Measurements from ENCODE around the gene MKLN1. TPM values are rescaled to one million over a fixed set of nuclear protein-coding genes. Genes with fewer than 3 reads are reported as not detected.

MKLN1 gene
- total and polyA plus RNA-seq, 4 donors: 7.1 to 48.4 (median 25.5) TPM

DNA sequence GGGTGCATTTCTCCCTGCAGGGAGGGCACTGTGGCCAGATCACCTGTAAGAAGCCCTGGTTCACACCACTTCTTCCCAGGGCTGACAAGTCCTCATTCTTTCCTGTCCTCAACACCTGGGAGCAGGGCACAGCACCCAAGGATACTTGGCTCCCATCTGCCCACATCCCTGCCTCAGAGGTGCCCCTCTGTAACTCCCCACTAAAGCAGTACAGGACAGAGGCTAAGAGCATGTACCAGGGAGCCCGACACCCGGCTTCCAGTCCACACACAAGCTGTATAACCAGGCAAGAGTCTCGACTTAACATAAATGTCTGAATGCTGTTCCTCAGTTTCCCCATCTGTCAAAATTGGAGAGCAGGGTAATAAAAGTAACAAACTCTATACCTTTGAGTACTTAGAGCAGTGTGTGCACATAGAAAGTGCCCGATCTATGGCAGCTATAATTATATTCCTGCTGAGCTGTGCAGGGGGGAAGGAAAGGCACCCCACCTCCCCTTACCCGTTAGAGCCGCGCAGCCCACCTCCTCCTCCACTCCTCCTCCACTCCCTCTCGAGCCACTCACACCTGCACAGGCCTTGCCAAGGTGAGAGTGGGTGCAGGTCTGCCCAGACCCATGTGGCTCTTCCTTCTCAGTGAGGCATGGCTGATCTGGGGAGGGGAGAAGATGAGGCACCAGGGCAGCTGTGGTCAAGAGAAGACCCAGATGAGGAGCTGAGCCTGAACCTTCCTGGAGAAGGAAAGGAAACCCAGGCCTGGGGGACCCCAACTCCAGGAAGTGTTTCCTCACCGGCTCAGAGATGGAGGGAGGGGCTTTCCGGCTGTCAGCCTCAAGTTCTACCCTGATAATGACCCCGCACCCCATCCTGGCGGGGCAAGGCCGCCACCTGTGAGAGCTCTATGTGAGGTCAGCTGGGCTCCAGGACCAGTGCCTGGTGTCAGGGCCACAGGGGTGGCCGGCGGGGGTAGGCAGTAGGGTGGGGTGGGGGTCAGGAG is 206.2 kb downstream of the MKLN1 start:
- no peak for DNase-seq (ENCODE audit: low spot score)
- H3K9ac ChIP-seq (ENCODE audit: low read depth in 1 of 2, low read length in 2 of 2): no peak overlapping the region

GRCh38 chr7:131536361-131536849 is 208.7 kb downstream of the MKLN1 start:
- WGBS: 78% methylated on average over 7 of the region's 7 CpGs
- H3K4me3 ChIP-seq (ENCODE audit: low read depth in 1 of 3, low read length in 3 of 3): no peak overlapping the region
- H3K36me3 ChIP-seq (ENCODE audit: control insufficient read depth in 4 of 4, insufficient read depth in 3 of 4, low read depth in 1 of 4, low read length in 3 of 4): no peaks in the 10 kb centered on the region
- no peaks in the 10 kb centered on the region for H3K27me3 ChIP-seq (ENCODE audit: control insufficient read depth in 4 of 4, insufficient read depth in 4 of 4, low read length in 3 of 4)
- DNase-seq (ENCODE audit: low spot score): no peak
- peaks cover 0 to 4% (median 0%) of the 10 kb centered on the region in 4 donors for H3K4me1 ChIP-seq (ENCODE audit: control insufficient read depth in 4 of 4, insufficient read depth in 4 of 4, low read length in 3 of 4)
- no peaks in the 10 kb centered on the region for H3K9me3 ChIP-seq (ENCODE audit: control insufficient read depth in 4 of 4, low read length in 3 of 4)
- H3K9ac ChIP-seq (ENCODE audit: low read depth in 1 of 2, low read length in 2 of 2): no peak overlapping the region
- no peak overlapping the region for H3K27ac ChIP-seq (ENCODE audit: low read depth in 1 of 2, low read length in 2 of 2)
- no peak for TF ChIP-seq EGR1 (IDR thresholded peaks at IDR 0.05; ENCODE audit: low read depth in 2 of 2)
- TF ChIP-seq, protein P1, sequence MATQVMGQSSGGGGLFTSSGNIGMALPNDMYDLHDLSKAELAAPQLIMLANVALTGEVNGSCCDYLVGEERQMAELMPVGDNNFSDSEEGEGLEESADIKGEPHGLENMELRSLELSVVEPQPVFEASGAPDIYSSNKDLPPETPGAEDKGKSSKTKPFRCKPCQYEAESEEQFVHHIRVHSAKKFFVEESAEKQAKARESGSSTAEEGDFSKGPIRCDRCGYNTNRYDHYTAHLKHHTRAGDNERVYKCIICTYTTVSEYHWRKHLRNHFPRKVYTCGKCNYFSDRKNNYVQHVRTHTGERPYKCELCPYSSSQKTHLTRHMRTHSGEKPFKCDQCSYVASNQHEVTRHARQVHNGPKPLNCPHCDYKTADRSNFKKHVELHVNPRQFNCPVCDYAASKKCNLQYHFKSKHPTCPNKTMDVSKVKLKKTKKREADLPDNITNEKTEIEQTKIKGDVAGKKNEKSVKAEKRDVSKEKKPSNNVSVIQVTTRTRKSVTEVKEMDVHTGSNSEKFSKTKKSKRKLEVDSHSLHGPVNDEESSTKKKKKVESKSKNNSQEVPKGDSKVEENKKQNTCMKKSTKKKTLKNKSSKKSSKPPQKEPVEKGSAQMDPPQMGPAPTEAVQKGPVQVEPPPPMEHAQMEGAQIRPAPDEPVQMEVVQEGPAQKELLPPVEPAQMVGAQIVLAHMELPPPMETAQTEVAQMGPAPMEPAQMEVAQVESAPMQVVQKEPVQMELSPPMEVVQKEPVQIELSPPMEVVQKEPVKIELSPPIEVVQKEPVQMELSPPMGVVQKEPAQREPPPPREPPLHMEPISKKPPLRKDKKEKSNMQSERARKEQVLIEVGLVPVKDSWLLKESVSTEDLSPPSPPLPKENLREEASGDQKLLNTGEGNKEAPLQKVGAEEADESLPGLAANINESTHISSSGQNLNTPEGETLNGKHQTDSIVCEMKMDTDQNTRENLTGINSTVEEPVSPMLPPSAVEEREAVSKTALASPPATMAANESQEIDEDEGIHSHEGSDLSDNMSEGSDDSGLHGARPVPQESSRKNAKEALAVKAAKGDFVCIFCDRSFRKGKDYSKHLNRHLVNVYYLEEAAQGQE (IDR thresholded peaks at IDR 0.05): no peak
- no peak for TF ChIP-seq FOXA2 (IDR thresholded peaks at IDR 0.05)
- no peak for TF ChIP-seq SP1 (IDR thresholded peaks at IDR 0.05)
- no peak for TF ChIP-seq YY1 (IDR thresholded peaks at IDR 0.05)
- TF ChIP-seq, protein P2, sequence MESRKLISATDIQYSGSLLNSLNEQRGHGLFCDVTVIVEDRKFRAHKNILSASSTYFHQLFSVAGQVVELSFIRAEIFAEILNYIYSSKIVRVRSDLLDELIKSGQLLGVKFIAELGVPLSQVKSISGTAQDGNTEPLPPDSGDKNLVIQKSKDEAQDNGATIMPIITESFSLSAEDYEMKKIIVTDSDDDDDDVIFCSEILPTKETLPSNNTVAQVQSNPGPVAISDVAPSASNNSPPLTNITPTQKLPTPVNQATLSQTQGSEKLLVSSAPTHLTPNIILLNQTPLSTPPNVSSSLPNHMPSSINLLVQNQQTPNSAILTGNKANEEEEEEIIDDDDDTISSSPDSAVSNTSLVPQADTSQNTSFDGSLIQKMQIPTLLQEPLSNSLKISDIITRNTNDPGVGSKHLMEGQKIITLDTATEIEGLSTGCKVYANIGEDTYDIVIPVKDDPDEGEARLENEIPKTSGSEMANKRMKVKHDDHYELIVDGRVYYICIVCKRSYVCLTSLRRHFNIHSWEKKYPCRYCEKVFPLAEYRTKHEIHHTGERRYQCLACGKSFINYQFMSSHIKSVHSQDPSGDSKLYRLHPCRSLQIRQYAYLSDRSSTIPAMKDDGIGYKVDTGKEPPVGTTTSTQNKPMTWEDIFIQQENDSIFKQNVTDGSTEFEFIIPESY (IDR thresholded peaks at IDR 0.05): no peak
- TF ChIP-seq NR2F2 (IDR thresholded peaks at IDR 0.05): no peak
- TF ChIP-seq, protein P3, sequence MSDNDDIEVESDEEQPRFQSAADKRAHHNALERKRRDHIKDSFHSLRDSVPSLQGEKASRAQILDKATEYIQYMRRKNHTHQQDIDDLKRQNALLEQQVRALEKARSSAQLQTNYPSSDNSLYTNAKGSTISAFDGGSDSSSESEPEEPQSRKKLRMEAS (IDR thresholded peaks at IDR 0.05): no peak
- TF ChIP-seq TAF1 (conservative IDR thresholded peaks at IDR 0.05): no peak
- TF ChIP-seq JUND (IDR thresholded peaks at IDR 0.05): no peak
- no peak for TF ChIP-seq HNF4A (conservative IDR thresholded peaks at IDR 0.05)

More for the DNA sequence above, 206.2 kb downstream of the MKLN1 start:
- no peak overlapping the region for H3K27ac ChIP-seq (ENCODE audit: low read depth in 1 of 2, low read length in 2 of 2)
- no peak overlapping the region for H3K4me3 ChIP-seq (ENCODE audit: low read depth in 1 of 3, low read length in 3 of 3)
- H3K36me3 ChIP-seq (ENCODE audit: control insufficient read depth in 4 of 4, insufficient read depth in 3 of 4, low read depth in 1 of 4, low read length in 3 of 4): no peaks in the 10 kb centered on the region
- H3K27me3 ChIP-seq (ENCODE audit: control insufficient read depth in 4 of 4, insufficient read depth in 4 of 4, low read length in 3 of 4): no peaks in the 10 kb centered on the region
- H3K4me1 ChIP-seq (ENCODE audit: control insufficient read depth in 4 of 4, insufficient read depth in 4 of 4, low read length in 3 of 4): no peaks in the 10 kb centered on the region
- 82% methylated on average over 15 of the region's 15 CpGs for WGBS
- H3K9me3 ChIP-seq (ENCODE audit: control insufficient read depth in 4 of 4, low read length in 3 of 4): no peaks in the 10 kb centered on the region
- TF ChIP-seq YY1 (IDR thresholded peaks at IDR 0.05) (no peak), CTCF (IDR thresholded peaks at IDR 0.05; ENCODE audit: low read depth, low read length, missing input control) (no peak), EGR1 (IDR thresholded peaks at IDR 0.05; ENCODE audit: low read depth in 2 of 2) (no peak), SP1 (IDR thresholded peaks at IDR 0.05) (no peak), JUND (IDR thresholded peaks at IDR 0.05) (no peak), HNF4G (IDR thresholded peaks at IDR 0.05) (no peak), RAD21 (IDR thresholded peaks at IDR 0.05) (no peak), FOXA1 (IDR thresholded peaks at IDR 0.05) (no peak), FOXA2 (IDR thresholded peaks at IDR 0.05) (no peak), TAF1 (conservative IDR thresholded peaks at IDR 0.05) (no peak), RXRA (IDR thresholded peaks at IDR 0.05) (no peak)
- TF ChIP-seq, protein P3 (IDR thresholded peaks at IDR 0.05): no peak
